Neural progenitor cell (in vitro differentiated cells): ENCODE results near the gene TRAK1. TPM values are rescaled to one million over a fixed set of nuclear protein-coding genes. Genes with fewer than 3 reads are reported as not detected.
A peak's percentile ranks its signal among the peaks of the same experiment; 100 is the strongest.

ENCODE experiments used
- DNase-seq: peaks from one replicate; pipeline ENCODE4 v3.0.0-alpha.2; 2016; ENCODE audit warnings: low spot score
- H2AFZ ChIP-seq: fragments of 200-600 bp; sonication (generic); replicated peaks from 2 replicates; pipeline ENCODE4 v1.6.1; 2016; ENCODE audit warnings: antibody characterized with exemption
- H3F3A ChIP-seq: fragments of 200-600 bp; sonication (generic); 2 replicates; pipeline ENCODE4 v1.6.1; 2016; ENCODE audit warnings: antibody characterized with exemption, low read depth
- H3K27ac ChIP-seq: fragments of 200-600 bp; sonication (generic); 2 replicates; pipeline ENCODE4 v1.5.1; 2016; ENCODE audit warnings: mild to moderate bottlenecking
- H3K27me3 ChIP-seq: fragments of 200-600 bp; sonication (generic); 2 replicates; pipeline ENCODE4 v1.6.1; 2016; ENCODE audit warnings: mild to moderate bottlenecking, moderate library complexity
- H3K36me3 ChIP-seq: fragments of 200-600 bp; sonication (generic); 2 replicates; pipeline ENCODE4 v1.5.1; 2016
- H3K4me1 ChIP-seq: fragments of 200-600 bp; sonication (generic); 2 replicates; pipeline ENCODE4 v1.6.1; 2016; ENCODE audit warnings: mixed run types
- H3K4me2 ChIP-seq: fragments of 200-600 bp; sonication (generic); 2 replicates; pipeline ENCODE4 v1.6.1; 2016
- H3K4me3 ChIP-seq: fragments of 200-600 bp; sonication (generic); 2 replicates; pipeline ENCODE4 v1.5.1; 2016
- H3K79me2 ChIP-seq: fragments of 200-600 bp; sonication (generic); 2 replicates; pipeline ENCODE4 v1.6.1; 2016; ENCODE audit warnings: low read depth
- H3K9ac ChIP-seq: fragments of 200-600 bp; sonication (generic); 2 replicates; pipeline ENCODE4 v1.6.1; 2016
- H3K9me3 ChIP-seq: fragments of 200-600 bp; sonication (generic); 2 replicates; pipeline ENCODE4 v1.5.1; 2016; ENCODE audit warnings: low read depth
- H4K20me1 ChIP-seq: fragments of 200-600 bp; sonication (generic); 2 replicates; pipeline ENCODE4 v1.6.1; 2016; ENCODE audit warnings: low read depth
- H3K27ac Mint-ChIP-seq: 3 replicates; pipeline ENCODE4 v1.8.0; 2021; ENCODE audit warnings: mixed read lengths
- H3K27me3 Mint-ChIP-seq: 2 replicates; pipeline ENCODE4 v1.8.0; 2022; ENCODE audit warnings: low read depth, mild to moderate bottlenecking, inconsistent platforms, moderate library complexity, mixed read lengths; ENCODE audit not compliant: insufficient read depth
- H3K36me3 Mint-ChIP-seq: 3 replicates; pipeline ENCODE4 v1.8.0; 2021; ENCODE audit warnings: mixed read lengths
- H3K4me1 Mint-ChIP-seq: 3 replicates; pipeline ENCODE4 v1.8.0; 2021; ENCODE audit warnings: mixed read lengths
- H3K4me3 Mint-ChIP-seq: 3 replicates; pipeline ENCODE4 v1.8.0; 2021; ENCODE audit warnings: mild to moderate bottlenecking, moderate library complexity, mixed read lengths
- H3K9me3 Mint-ChIP-seq: 3 replicates; pipeline ENCODE4 v1.8.0; 2020; ENCODE audit warnings: mixed read lengths
- EZH2 ChIP-seq: fragments of 200-600 bp; sonication (generic); IDR thresholded peaks from 2 replicates; pipeline ENCODE4 v1.6.1; 2017; ENCODE audit warnings: antibody characterized with exemption, mild to moderate bottlenecking, moderate library complexity
- EZH2phosphoT487 ChIP-seq: fragments of 200-600 bp; sonication (generic); IDR thresholded peaks from 2 replicates; pipeline ENCODE4 v1.6.1; 2017; ENCODE audit warnings: antibody characterized with exemption
- total RNA-seq: library from RNA; depleted of rRNA; stranded (reverse); fragments of >200 nt; gene quantifications from 2 replicates; pipeline ENCODE4 v1.2.3, GENCODE V29; 2015; ENCODE audit warnings: low replicate concordance
- TF ChIP-seq, protein P1 (sequence below): fragments of 200-600 bp; sonication (generic); IDR thresholded peaks from 2 replicates; pipeline ENCODE4 v1.5.1; 2017; ENCODE audit warnings: antibody characterized with exemption, mild to moderate bottlenecking

The TRAK1 gene
- total RNA-seq, 1 donor from 2014 or later: 32.2 TPM

DNA sequence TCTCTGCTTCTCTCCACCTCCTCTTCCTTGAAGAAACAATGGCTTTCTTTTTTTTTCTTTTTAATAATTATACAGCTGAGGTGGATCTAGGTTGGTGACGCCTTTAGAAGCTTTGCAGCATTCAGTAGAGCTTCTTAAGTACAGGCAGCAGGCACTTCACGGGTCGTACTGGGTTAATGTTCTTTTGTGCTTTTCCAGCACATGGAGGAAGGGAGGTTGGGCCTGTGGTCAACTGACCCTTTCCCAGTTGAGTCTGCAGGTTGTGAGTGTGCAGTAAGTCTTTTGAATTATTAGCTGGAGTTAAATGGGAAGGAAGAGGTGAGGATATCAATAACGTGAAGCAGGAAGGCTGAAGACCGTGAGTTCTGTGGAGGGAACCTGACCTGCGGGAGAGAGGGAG is 7.0 kb downstream of the TRAK1 start:
- no peaks in the 10 kb centered on the region for H3K9me3 ChIP-seq
- TF ChIP-seq EZH2phosphoT487: no peak
- TF ChIP-seq, protein P1, sequence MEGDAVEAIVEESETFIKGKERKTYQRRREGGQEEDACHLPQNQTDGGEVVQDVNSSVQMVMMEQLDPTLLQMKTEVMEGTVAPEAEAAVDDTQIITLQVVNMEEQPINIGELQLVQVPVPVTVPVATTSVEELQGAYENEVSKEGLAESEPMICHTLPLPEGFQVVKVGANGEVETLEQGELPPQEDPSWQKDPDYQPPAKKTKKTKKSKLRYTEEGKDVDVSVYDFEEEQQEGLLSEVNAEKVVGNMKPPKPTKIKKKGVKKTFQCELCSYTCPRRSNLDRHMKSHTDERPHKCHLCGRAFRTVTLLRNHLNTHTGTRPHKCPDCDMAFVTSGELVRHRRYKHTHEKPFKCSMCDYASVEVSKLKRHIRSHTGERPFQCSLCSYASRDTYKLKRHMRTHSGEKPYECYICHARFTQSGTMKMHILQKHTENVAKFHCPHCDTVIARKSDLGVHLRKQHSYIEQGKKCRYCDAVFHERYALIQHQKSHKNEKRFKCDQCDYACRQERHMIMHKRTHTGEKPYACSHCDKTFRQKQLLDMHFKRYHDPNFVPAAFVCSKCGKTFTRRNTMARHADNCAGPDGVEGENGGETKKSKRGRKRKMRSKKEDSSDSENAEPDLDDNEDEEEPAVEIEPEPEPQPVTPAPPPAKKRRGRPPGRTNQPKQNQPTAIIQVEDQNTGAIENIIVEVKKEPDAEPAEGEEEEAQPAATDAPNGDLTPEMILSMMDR: no peak
- TF ChIP-seq EZH2: no peak
- no peak overlapping the region for H3K4me2 ChIP-seq
- H3K27me3 ChIP-seq: no peaks in the 10 kb centered on the region
- Mint-ChIP-seq H3K4me3 (no peak overlapping the region), H3K27me3 (peaks cover 5% of the 10 kb centered on the region), H3K4me1 (peaks cover 19% of the 10 kb centered on the region), H3K27ac (no peak overlapping the region), H3K36me3 (peaks cover 7% of the 10 kb centered on the region), H3K9me3 (no peaks in the 10 kb centered on the region)
- H3K4me1 ChIP-seq: peaks cover 5% of the 10 kb centered on the region
- H3K4me3 ChIP-seq: no peak overlapping the region
- no peak for DNase-seq
- H3F3A ChIP-seq: peaks cover 5% of the 10 kb centered on the region
- no peaks in the 10 kb centered on the region for H3K36me3 ChIP-seq
- no peak overlapping the region for H2AFZ ChIP-seq
- peaks cover 6% of the 10 kb centered on the region for H4K20me1 ChIP-seq
- no peak overlapping the region for H3K27ac ChIP-seq
- no peak overlapping the region for H3K9ac ChIP-seq
- peaks cover 5% of the 10 kb centered on the region for H3K79me2 ChIP-seq

- H3K27ac ChIP-seq: no peak overlapping the region
- H3K27me3 ChIP-seq: no peaks in the 10 kb centered on the region
- peaks cover 18% of the 10 kb centered on the region for H3K4me1 Mint-ChIP-seq
Measured at GRCh38 chr3:42099020-42099765, 8.0 kb downstream of the TRAK1 start.

DNA sequence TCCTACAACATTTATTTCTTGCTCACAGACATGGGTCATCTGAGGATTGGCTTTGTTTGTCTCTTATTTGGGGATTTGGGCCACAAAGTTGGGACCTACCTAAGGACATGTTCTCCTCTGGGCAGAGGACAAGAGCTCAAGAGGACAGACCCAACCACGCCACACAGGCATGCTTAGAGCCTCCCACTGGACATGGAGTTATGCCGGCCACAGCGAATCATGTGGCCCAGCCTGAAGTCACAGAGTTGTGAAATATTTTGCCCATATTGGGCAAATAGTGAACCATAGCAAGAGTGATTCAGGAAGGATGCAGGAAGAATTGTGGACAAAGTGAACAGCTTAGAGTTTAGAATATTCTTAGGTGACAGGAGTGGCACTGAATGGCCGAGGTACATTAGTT is 9.9 kb downstream of the TRAK1 start:
- H3K79me2 ChIP-seq: peaks cover 5% of the 10 kb centered on the region
- H3K9me3 ChIP-seq: no peaks in the 10 kb centered on the region
- Mint-ChIP-seq H3K27me3 (peaks cover 5% of the 10 kb centered on the region), H3K4me3 (no peak overlapping the region), H3K9me3 (peaks cover 6% of the 10 kb centered on the region), H3K4me1 (peaks cover 18% of the 10 kb centered on the region), H3K36me3 (peaks cover 21% of the 10 kb centered on the region), H3K27ac (no peak overlapping the region)
- no peak overlapping the region for H3K4me2 ChIP-seq
- no peak overlapping the region for H3K27ac ChIP-seq
- no peaks in the 10 kb centered on the region for H3K27me3 ChIP-seq
- TF ChIP-seq EZH2phosphoT487: no peak
- no peak for TF ChIP-seq EZH2
- TF ChIP-seq, protein P1: no peak
- no peak for DNase-seq
- peaks cover 6% of the 10 kb centered on the region for H4K20me1 ChIP-seq
- H3K36me3 ChIP-seq: no peaks in the 10 kb centered on the region
- H2AFZ ChIP-seq: no peak overlapping the region
- H3K4me1 ChIP-seq: peaks cover 5% of the 10 kb centered on the region
- H3F3A ChIP-seq: peaks cover 5% of the 10 kb centered on the region
- no peak overlapping the region for H3K9ac ChIP-seq
- H3K4me3 ChIP-seq: no peak overlapping the region

More at GRCh38 chr3:42099020-42099765, 8.0 kb downstream of the TRAK1 start:
- H3K4me3 ChIP-seq: no peak overlapping the region
- peaks cover 6% of the 10 kb centered on the region for H4K20me1 ChIP-seq
- H3K36me3 ChIP-seq: no peaks in the 10 kb centered on the region
- Mint-ChIP-seq H3K9me3 (no peaks in the 10 kb centered on the region), H3K27ac (peak overlapping the region; percentile 81), H3K36me3 (peaks cover 15% of the 10 kb centered on the region), H3K4me3 (no peak overlapping the region), H3K27me3 (peaks cover 5% of the 10 kb centered on the region)
- H3F3A ChIP-seq: peaks cover 5% of the 10 kb centered on the region
- no peak for DNase-seq
- peaks cover 5% of the 10 kb centered on the region for H3K79me2 ChIP-seq
- H3K4me1 ChIP-seq: peaks cover 5% of the 10 kb centered on the region
- TF ChIP-seq EZH2phosphoT487 (no peak), EZH2 (no peak)
- TF ChIP-seq, protein P1: no peak
- no peak overlapping the region for H2AFZ ChIP-seq
- H3K4me2 ChIP-seq: peak overlapping the region; percentile 20
- H3K9ac ChIP-seq: no peak overlapping the region
- H3K9me3 ChIP-seq: no peaks in the 10 kb centered on the region
